ENCODE results near the gene PACS2.
"Not testable (repeated sequence)": the region's sequence is repeated elsewhere in the genome, so short reads cannot be mapped to it uniquely, and the experiment has no call there.

PACS2 gene

DNA sequence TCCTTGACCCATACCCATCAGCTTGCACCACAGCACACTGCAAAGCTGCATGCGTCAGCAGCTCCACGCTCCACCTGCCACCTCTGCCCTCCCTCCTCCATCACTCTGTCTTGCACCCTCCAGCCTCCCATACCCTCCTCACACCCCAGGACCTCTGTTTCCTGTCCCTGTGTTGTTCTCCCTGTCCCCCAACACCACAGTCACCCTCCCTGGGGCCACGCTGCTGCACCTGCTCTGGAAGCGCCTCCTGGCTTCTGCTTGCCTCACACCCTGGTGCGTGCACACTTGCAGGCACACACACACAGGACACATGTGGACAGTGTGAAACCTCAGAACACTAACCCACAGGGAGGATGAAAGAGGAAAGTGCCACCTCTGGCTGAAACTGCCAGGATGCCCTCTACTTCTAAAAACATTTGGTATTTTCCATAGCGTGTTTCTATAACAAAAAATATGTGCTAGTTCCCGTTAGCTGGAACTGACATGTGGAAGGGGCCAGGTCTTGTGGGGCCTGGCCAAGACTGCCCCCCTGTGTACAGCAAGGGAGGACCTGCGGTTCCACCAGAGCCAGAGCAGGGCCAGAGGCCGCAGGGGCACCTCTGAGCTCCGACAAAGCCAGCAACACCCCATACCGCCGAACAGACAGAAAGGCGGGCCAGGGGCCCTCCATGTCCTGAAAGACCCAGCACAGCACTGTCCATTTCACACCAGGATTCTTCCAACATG, 23.8 kb upstream of the PACS2 start:
- Histone ChIP-seq H3K4me1 (ENCODE audit: control insufficient read depth, low read depth, low read length) (no peaks in the 10 kb centered on the region), H3K79me1 (ENCODE audit: low read length) (peaks cover 13% of the 10 kb centered on the region), H3K79me2 (ENCODE audit: control insufficient read depth, insufficient read depth, low read length) (peaks cover 3% of the 10 kb centered on the region), H3K9ac (ENCODE audit: low read length) (no peak overlapping the region), H3K4me2 (ENCODE audit: low read length) (no peak overlapping the region), H2BK5ac (ENCODE audit: low read length) (no peak overlapping the region), H4K5ac (ENCODE audit: low read length) (no peak overlapping the region), H2BK15ac (replicated peaks; ENCODE audit: low read depth) (no peak overlapping the region), H3K4me3 (ENCODE audit: low read length) (no peak overlapping the region), H2BK120ac (ENCODE audit: low read depth, low read length) (no peak overlapping the region), H2AK5ac (ENCODE audit: low read length) (no peak overlapping the region), H3K4ac (ENCODE audit: low read depth, low read length) (no peak overlapping the region), H4K8ac (ENCODE audit: low read depth, low read length) (no peak overlapping the region), H3K36me3 (ENCODE audit: control insufficient read depth, insufficient read depth, low read length) (no peaks in the 10 kb centered on the region), H3K27ac (ENCODE audit: low read depth, low read length) (no peak overlapping the region), H3K18ac (ENCODE audit: low read length) (no peak overlapping the region), H3K56ac (ENCODE audit: low read length) (no peak overlapping the region), H3K27me3 (ENCODE audit: insufficient read depth, low read length, poor library complexity) (no peaks in the 10 kb centered on the region), H3K23ac (ENCODE audit: low read length) (no peak overlapping the region)
- no peak for DNase-seq
- no CpG with 5 or more reads among the region's 13 CpGs for WGBS (ENCODE audit: extremely low coverage, insufficient coverage, low lambda C conversion rate)

DNA sequence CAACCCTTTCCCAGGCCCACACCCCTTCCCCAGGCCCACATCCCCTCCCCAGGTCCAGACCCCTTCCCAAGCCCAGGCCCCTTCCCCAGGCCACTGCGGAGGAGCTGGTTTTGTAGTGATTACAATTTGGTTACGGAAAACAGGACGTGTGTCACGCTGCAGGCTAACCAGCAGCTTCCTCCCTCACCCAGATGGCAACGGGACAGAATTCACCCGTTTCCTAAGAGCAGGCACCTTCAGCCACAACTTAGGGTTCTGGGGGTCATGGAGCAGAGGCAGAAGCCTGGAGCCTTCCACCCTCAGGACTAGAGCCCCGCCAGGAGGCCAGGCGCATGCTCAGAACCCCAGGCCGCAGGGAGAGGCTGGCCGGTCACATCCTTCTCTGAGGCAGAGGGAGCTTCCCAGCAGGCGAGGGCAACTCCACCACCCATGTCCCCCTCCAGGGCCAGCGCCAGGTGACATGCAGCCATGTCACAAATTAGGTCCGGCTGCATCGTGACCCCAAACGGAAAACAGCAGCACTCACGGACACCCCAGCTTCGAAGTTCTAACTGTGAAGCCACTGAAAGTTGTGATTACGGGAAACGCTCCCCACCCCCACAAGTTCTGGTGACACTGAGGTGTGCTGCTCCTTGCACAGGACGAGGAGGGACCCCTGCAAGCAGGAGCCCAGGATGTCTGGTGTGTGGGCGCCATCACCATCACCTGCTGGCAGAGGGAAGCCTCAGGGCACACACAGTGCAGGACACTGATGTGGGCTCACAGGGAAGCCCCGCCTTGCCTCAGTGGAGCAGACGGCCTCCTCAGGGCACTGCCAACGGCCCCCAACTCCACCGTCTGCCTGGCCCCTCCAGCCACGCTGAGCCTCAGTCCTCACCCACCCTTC, 21.5 kb upstream of the PACS2 start:
- Histone ChIP-seq H2BK120ac (ENCODE audit: low read depth, low read length) (no peak overlapping the region), H2BK5ac (ENCODE audit: low read length) (no peak overlapping the region), H2AK5ac (ENCODE audit: low read length) (no peak overlapping the region), H3K9ac (ENCODE audit: low read length) (no peak overlapping the region), H3K27me3 (ENCODE audit: insufficient read depth, low read length, poor library complexity) (no peaks in the 10 kb centered on the region), H4K5ac (ENCODE audit: low read length) (no peak overlapping the region), H3K23ac (ENCODE audit: low read length) (no peak overlapping the region), H3K79me2 (ENCODE audit: control insufficient read depth, insufficient read depth, low read length) (peaks cover 3% of the 10 kb centered on the region), H2BK15ac (replicated peaks; ENCODE audit: low read depth) (no peak overlapping the region), H3K4me3 (ENCODE audit: low read length) (no peak overlapping the region), H3K56ac (ENCODE audit: low read length) (no peak overlapping the region), H3K4me2 (ENCODE audit: low read length) (no peak overlapping the region), H3K18ac (ENCODE audit: low read length) (no peak overlapping the region), H3K27ac (ENCODE audit: low read depth, low read length) (no peak overlapping the region), H3K4me1 (ENCODE audit: control insufficient read depth, low read depth, low read length) (no peaks in the 10 kb centered on the region), H3K4ac (ENCODE audit: low read depth, low read length) (no peak overlapping the region), H3K79me1 (ENCODE audit: low read length) (peaks cover 13% of the 10 kb centered on the region), H4K8ac (ENCODE audit: low read depth, low read length) (no peak overlapping the region), H3K36me3 (ENCODE audit: control insufficient read depth, insufficient read depth, low read length) (no peaks in the 10 kb centered on the region)
- no peak for DNase-seq
- no CpG with 5 or more reads among the region's 26 CpGs for WGBS (ENCODE audit: extremely low coverage, insufficient coverage, low lambda C conversion rate)

DNA sequence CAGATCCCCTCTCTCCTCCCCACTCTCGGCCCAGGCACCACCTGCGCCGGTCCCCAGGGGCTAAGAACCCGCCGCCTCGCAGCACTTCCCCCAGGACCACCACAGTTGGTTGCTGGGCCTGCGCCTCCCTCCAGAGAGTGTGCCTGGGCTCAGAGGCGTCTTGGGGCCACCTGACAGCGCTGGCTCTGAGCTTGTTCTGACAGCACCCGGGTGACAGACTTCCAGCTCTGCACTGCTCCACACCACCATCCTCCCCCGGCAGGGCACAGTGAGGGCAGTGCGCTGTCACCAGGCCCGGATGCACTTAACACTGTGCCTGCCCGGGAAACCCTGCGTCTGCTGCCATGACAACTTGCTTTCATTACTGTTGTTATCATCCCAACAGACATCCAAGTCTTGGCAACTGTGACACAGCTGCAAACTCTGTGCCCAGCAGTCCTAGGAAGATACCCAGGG, 20.4 kb upstream of the PACS2 start:
- Histone ChIP-seq H3K36me3 (ENCODE audit: control insufficient read depth, insufficient read depth, low read length) (no peaks in the 10 kb centered on the region), H3K27ac (ENCODE audit: low read depth, low read length) (no peak overlapping the region), H3K4me2 (ENCODE audit: low read length) (no peak overlapping the region), H4K5ac (ENCODE audit: low read length) (no peak overlapping the region), H2BK15ac (replicated peaks; ENCODE audit: low read depth) (no peak overlapping the region), H2AK5ac (ENCODE audit: low read length) (no peak overlapping the region), H3K9ac (ENCODE audit: low read length) (no peak overlapping the region), H3K4ac (ENCODE audit: low read depth, low read length) (no peak overlapping the region), H2BK120ac (ENCODE audit: low read depth, low read length) (no peak overlapping the region), H3K56ac (ENCODE audit: low read length) (no peak overlapping the region), H3K27me3 (ENCODE audit: insufficient read depth, low read length, poor library complexity) (no peaks in the 10 kb centered on the region), H2BK5ac (ENCODE audit: low read length) (no peak overlapping the region), H3K23ac (ENCODE audit: low read length) (no peak overlapping the region), H3K79me2 (ENCODE audit: control insufficient read depth, insufficient read depth, low read length) (peaks cover 3% of the 10 kb centered on the region), H4K8ac (ENCODE audit: low read depth, low read length) (no peak overlapping the region), H3K18ac (ENCODE audit: low read length) (no peak overlapping the region), H3K79me1 (ENCODE audit: low read length) (peaks cover 13% of the 10 kb centered on the region), H3K4me3 (ENCODE audit: low read length) (no peak overlapping the region), H3K4me1 (ENCODE audit: control insufficient read depth, low read depth, low read length) (no peaks in the 10 kb centered on the region)
- WGBS (ENCODE audit: extremely low coverage, insufficient coverage, low lambda C conversion rate) = no CpG with 5 or more reads among the region's 15 CpGs
- DNase-seq = peak; percentile 23

DNA sequence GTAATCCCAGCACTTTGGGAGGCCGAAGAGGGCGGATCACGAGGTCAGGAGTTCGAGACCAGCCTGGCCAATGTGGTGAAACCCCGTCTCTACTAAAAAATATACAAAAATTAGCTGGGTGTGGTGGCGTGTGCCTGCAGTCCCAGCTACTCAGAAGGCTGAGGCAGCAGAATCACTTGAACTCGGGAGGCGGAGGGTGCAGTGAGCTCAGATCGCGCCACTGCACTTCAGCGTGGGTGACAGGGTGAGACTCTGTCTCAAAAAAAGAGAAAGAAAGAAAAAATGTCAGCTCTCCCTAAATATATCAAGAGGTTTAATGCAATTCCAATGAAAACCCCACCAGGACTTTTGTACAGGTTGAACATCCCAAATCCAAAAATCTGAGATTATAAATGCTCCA, 17.2 kb upstream of the PACS2 start:
- not testable (repeated sequence) for H3K4ac ChIP-seq (ENCODE audit: low read depth, low read length); H4K5ac ChIP-seq (ENCODE audit: low read length); H3K27me3 ChIP-seq (ENCODE audit: insufficient read depth, low read length, poor library complexity); H2BK15ac ChIP-seq (replicated peaks; ENCODE audit: low read depth); H3K4me2 ChIP-seq (ENCODE audit: low read length); H2BK5ac ChIP-seq (ENCODE audit: low read length); H3K36me3 ChIP-seq (ENCODE audit: control insufficient read depth, insufficient read depth, low read length); H3K56ac ChIP-seq (ENCODE audit: low read length); H3K4me3 ChIP-seq (ENCODE audit: low read length); H3K27ac ChIP-seq (ENCODE audit: low read depth, low read length); H3K23ac ChIP-seq (ENCODE audit: low read length); H3K9ac ChIP-seq (ENCODE audit: low read length); H2AK5ac ChIP-seq (ENCODE audit: low read length); H4K8ac ChIP-seq (ENCODE audit: low read depth, low read length); DNase-seq; H3K18ac ChIP-seq (ENCODE audit: low read length); H2BK120ac ChIP-seq (ENCODE audit: low read depth, low read length); H3K79me2 ChIP-seq (ENCODE audit: control insufficient read depth, insufficient read depth, low read length); H3K4me1 ChIP-seq (ENCODE audit: control insufficient read depth, low read depth, low read length)
- peaks cover 14% of the 10 kb centered on the region for H3K79me1 ChIP-seq (ENCODE audit: low read length)
- no CpG with 5 or more reads among the region's 11 CpGs for WGBS (ENCODE audit: extremely low coverage, insufficient coverage, low lambda C conversion rate)

GRCh38 chr14:105299654-105300541, 14.7 kb upstream of the PACS2 start:
- Histone ChIP-seq H3K79me2 (ENCODE audit: control insufficient read depth, insufficient read depth, low read length) (no peaks in the 10 kb centered on the region), H3K27me3 (ENCODE audit: insufficient read depth, low read length, poor library complexity) (no peaks in the 10 kb centered on the region), H4K5ac (ENCODE audit: low read length) (no peak overlapping the region), H4K8ac (ENCODE audit: low read depth, low read length) (no peak overlapping the region), H3K56ac (ENCODE audit: low read length) (peak overlapping the region; percentile 95), H2BK15ac (replicated peaks; ENCODE audit: low read depth) (no peak overlapping the region), H3K18ac (ENCODE audit: low read length) (no peak overlapping the region), H2BK5ac (ENCODE audit: low read length) (no peak overlapping the region), H3K4ac (ENCODE audit: low read depth, low read length) (no peak overlapping the region), H3K4me2 (ENCODE audit: low read length) (peak overlapping the region; percentile 79), H3K4me1 (ENCODE audit: control insufficient read depth, low read depth, low read length) (no peaks in the 10 kb centered on the region), H2BK120ac (ENCODE audit: low read depth, low read length) (no peak overlapping the region), H3K27ac (ENCODE audit: low read depth, low read length) (peak overlapping the region; percentile 95), H3K4me3 (ENCODE audit: low read length) (peak overlapping the region; percentile 45), H3K79me1 (ENCODE audit: low read length) (peaks cover 5% of the 10 kb centered on the region), H3K9ac (ENCODE audit: low read length) (peak overlapping the region; percentile 77), H3K23ac (ENCODE audit: low read length) (peak overlapping the region; percentile 50), H3K36me3 (ENCODE audit: control insufficient read depth, insufficient read depth, low read length) (no peaks in the 10 kb centered on the region), H2AK5ac (ENCODE audit: low read length) (no peak overlapping the region)
- no peak for DNase-seq
- no CpG with 5 or more reads among the region's 54 CpGs for WGBS (ENCODE audit: extremely low coverage, insufficient coverage, low lambda C conversion rate)
